ENCODE measurements around the gene PGBD4. TPM values are rescaled to one million over a fixed set of nuclear protein-coding genes. Genes with fewer than 3 reads are reported as not detected.

PGBD4 gene
- total RNA-seq, 1 experiment from 2014 or later = 2.3 TPM

DNA sequence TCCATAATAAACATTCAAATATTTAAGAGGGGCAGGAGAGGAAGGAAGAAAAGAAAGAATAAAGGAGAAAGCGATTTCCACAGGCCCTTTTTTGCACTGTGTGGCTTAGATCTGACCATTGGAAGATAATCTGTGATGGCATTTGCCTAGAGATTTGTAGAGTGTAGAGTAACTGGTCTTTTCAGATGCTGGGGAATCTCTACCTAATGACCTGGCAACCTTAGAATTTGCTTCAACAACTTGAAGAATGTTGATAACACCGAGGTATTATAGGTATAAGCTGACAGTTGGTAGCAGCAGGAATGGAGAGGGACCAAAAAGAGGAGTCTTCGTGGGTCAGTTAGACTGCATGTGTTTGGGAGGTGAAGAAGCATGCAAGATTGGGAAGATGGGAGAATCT, 41.9 kb upstream of the PGBD4 start:
- Histone ChIP-seq H3K36me3 (ENCODE audit: control insufficient read depth, insufficient read depth, low read length) (no peaks in the 10 kb centered on the region), H3K27ac (ENCODE audit: low read length) (no peak overlapping the region), H3K4me1 (ENCODE audit: control insufficient read depth, insufficient read depth, low read length) (no peaks in the 10 kb centered on the region), H3K9me3 (ENCODE audit: control insufficient read depth, insufficient read depth, low read depth, low read length) (no peaks in the 10 kb centered on the region), H3K4me3 (ENCODE audit: low read depth in 2 of 2, low read length in 2 of 2) (no peak overlapping the region), H3K27me3 (ENCODE audit: control insufficient read depth, insufficient read depth, low read length) (no peaks in the 10 kb centered on the region)
- ATAC-seq (no peak), DNase-seq (ENCODE audit: low read depth, low spot score) (no peak)
- in situ Hi-C loops (cut with HindIII; ENCODE audit: low pct_unique_long_range_greater_than_20kb, low sequenced_read_pairs) (no loop called here), intact Hi-C loops (cut with micrococcal nuclease; ENCODE audit: unreplicated experiment) (loop anchor here (5.0 to 10.0 kb wide), 2 partner anchors 152 to 515 kb away; partner anchors contain the start of gene KATNBL1)
- ChIA-PET POLR2A (no interaction called here), CTCF (no interaction called here)
- BruUV-seq (replicated peaks) = no TSS peak
- TF ChIP-seq TCF7L2 (IDR thresholded peaks at IDR 0.05; ENCODE audit: low read depth, low read length) = no peak
- no peak for TF ChIP-seq SIN3A (IDR thresholded peaks at IDR 0.05; ENCODE audit: borderline replicate concordance, insufficient read depth, low read depth, low read length)
- TF ChIP-seq POLR2AphosphoS5 (IDR thresholded peaks at IDR 0.05; ENCODE audit: low read depth, low read length) = no peak
- TF ChIP-seq REST (IDR thresholded peaks at IDR 0.05; ENCODE audit: insufficient read depth in 1 of 2, low read depth in 2 of 2, low read length in 1 of 2) = no peak
- TF ChIP-seq CTCF (IDR thresholded peaks at IDR 0.05) = no peak

- H3K27ac ChIP-seq (ENCODE audit: low read length) = no peak overlapping the region
- no peak overlapping the region for H3K4me3 ChIP-seq (ENCODE audit: low read depth in 2 of 2, low read length in 2 of 2)
- no peaks in the 10 kb centered on the region for H3K9me3 ChIP-seq (ENCODE audit: control insufficient read depth, insufficient read depth, low read depth, low read length)
- in situ Hi-C loops (cut with HindIII; ENCODE audit: low pct_unique_long_range_greater_than_20kb, low sequenced_read_pairs) = no loop called here
- H3K4me1 ChIP-seq (ENCODE audit: control insufficient read depth, insufficient read depth, low read length) = no peaks in the 10 kb centered on the region
- H3K27me3 ChIP-seq (ENCODE audit: control insufficient read depth, insufficient read depth, low read length) = no peaks in the 10 kb centered on the region
- BruUV-seq (replicated peaks) = no TSS peak
- ATAC-seq (no peak), DNase-seq (ENCODE audit: low read depth, low spot score) (no peak)
- intact Hi-C loops (cut with micrococcal nuclease; ENCODE audit: unreplicated experiment) = loop anchor here (5.0 to 10.0 kb wide), 2 partner anchors 148 to 510 kb away; partner anchors contain the start of gene KATNBL1
- no peaks in the 10 kb centered on the region for H3K36me3 ChIP-seq (ENCODE audit: control insufficient read depth, insufficient read depth, low read length)
- TF ChIP-seq REST (IDR thresholded peaks at IDR 0.05; ENCODE audit: insufficient read depth in 1 of 2, low read depth in 2 of 2, low read length in 1 of 2) (no peak), CTCF (IDR thresholded peaks at IDR 0.05) (no peak), POLR2AphosphoS5 (IDR thresholded peaks at IDR 0.05; ENCODE audit: low read depth, low read length) (no peak), TCF7L2 (IDR thresholded peaks at IDR 0.05; ENCODE audit: low read depth, low read length) (no peak), SIN3A (IDR thresholded peaks at IDR 0.05; ENCODE audit: borderline replicate concordance, insufficient read depth, low read depth, low read length) (no peak)
- POLR2A ChIA-PET = interaction anchor here (0.5 kb wide), 1 partner anchor 13 kb away, joined by 3 read pairs; no protein-coding TSS in a partner anchor
- CTCF ChIA-PET = no interaction called here
Measured at GRCh38 chr15:34064438-34064837, 37.4 kb upstream of the PGBD4 start.

Measured in Panc1 (cell line).